KBM-7 (cell line): ENCODE measurements around the gene DSTYK.
A peak's percentile ranks its signal among the peaks of the same experiment; 100 is the strongest.

Source experiments
- DNase-seq: peaks from one replicate; pipeline ENCODE4 v3.0.0-alpha.2; 2015
- in situ Hi-C: fragments of 300-500 bp; cut with MboI; formaldehyde crosslinking; loops from 2 replicates; pipeline ENCODE4 v1.14.3; 2020; ENCODE audit warnings: low sequenced_read_pairs, low pct_unique_long_range_greater_than_20kb, mixed read lengths

Gene DSTYK

GRCh38 chr1:205147191-205147835 is 64.2 kb downstream of the DSTYK start:
- DNase-seq: no peak
- in situ Hi-C loops: no loop called here

GRCh38 chr1:205144751-205145150 is 66.8 kb downstream of the DSTYK start:
- in situ Hi-C loops: no loop called here
- DNase-seq: no peak

- in situ Hi-C loops: no loop called here
- no peak for DNase-seq
Measured at GRCh38 chr1:205144046-205144720, 67.3 kb downstream of the DSTYK start.

- no peak for DNase-seq
- in situ Hi-C loops: no loop called here
Measured at GRCh38 chr1:205142102-205142469, 69.4 kb downstream of the DSTYK start.

GRCh38 chr1:205141236-205142101 is 70.0 kb downstream of the DSTYK start:
- in situ Hi-C loops: no loop called here
- DNase-seq: peak; percentile 90

- in situ Hi-C loops: no loop called here
- DNase-seq: no peak
Measured at GRCh38 chr1:205140113-205140512, 71.4 kb downstream of the DSTYK start.

- in situ Hi-C loops: no loop called here
- no peak for DNase-seq
Measured at GRCh38 chr1:205137901-205138300, 73.6 kb downstream of the DSTYK start.

GRCh38 chr1:205133287-205133686 is 78.2 kb downstream of the DSTYK start:
- in situ Hi-C loops: no loop called here
- DNase-seq: no peak

- in situ Hi-C loops: loop anchor here (10.0 kb wide), 1 partner anchor 65 kb away; no protein-coding TSS in a partner anchor
Measured at GRCh38 chr1:205129447-205130029, 82.0 kb downstream of the DSTYK start.

GRCh38 chr1:205128050-205128449 is 83.5 kb downstream of the DSTYK start:
- no peak for DNase-seq
- in situ Hi-C loops: loop anchor here (10.0 kb wide), 1 partner anchor 63 kb away; no protein-coding TSS in a partner anchor

More at GRCh38 chr1:205129447-205130029, 82.0 kb downstream of the DSTYK start:
- DNase-seq: no peak

- in situ Hi-C loops: loop anchor here (10.0 kb wide), 1 partner anchor 63 kb away; no protein-coding TSS in a partner anchor
- DNase-seq: peak; percentile 29
Measured at GRCh38 chr1:205127646-205128045, 83.9 kb downstream of the DSTYK start.

- DNase-seq: peak; percentile 42
- in situ Hi-C loops: loop anchor here (10.0 kb wide), 1 partner anchor 60 kb away; no protein-coding TSS in a partner anchor
Measured at GRCh38 chr1:205124726-205125125, 86.8 kb downstream of the DSTYK start.

GRCh38 chr1:205122489-205122882 is 89.0 kb downstream of the DSTYK start:
- in situ Hi-C loops: loop anchor here (10.0 kb wide), 1 partner anchor 58 kb away; no protein-coding TSS in a partner anchor
- no peak for DNase-seq

GRCh38 chr1:205121660-205122488 is 89.6 kb downstream of the DSTYK start, which contains the start of gene RBBP5:
RBBP5 (minus strand) TSS chr1:205121978; CDS start chr1:205121873, 105 bp downstream.
- peak; percentile 97 for DNase-seq
- in situ Hi-C loops: loop anchor here (10.0 kb wide), 1 partner anchor 57 kb away; no protein-coding TSS in a partner anchor

GRCh38 chr1:205118752-205119151 is 92.8 kb downstream of the DSTYK start:
- no peak for DNase-seq
- in situ Hi-C loops: no loop called here

- in situ Hi-C loops: no loop called here
- DNase-seq: no peak
Measured at GRCh38 chr1:205111354-205111753, 100.1 kb downstream of the DSTYK start.

- in situ Hi-C loops: no loop called here
- no peak for DNase-seq
Measured at GRCh38 chr1:205109711-205110110, 101.8 kb downstream of the DSTYK start.

GRCh38 chr1:205109269-205109668 is 102.2 kb downstream of the DSTYK start:
- in situ Hi-C loops: no loop called here
- no peak for DNase-seq
